ENCODE data around the gene UBE2E2.
"Not testable (repeated sequence)": the region's sequence is repeated elsewhere in the genome, so short reads cannot be mapped to it uniquely, and the experiment has no call there.

The UBE2E2 gene

GRCh38 chr3:23202921-23203707, at the start of gene UBE2E2:
TSS of gene UBE2E2 (plus strand) at chr3:23203327.
- DNase-seq: peak; percentile 78

- DNase-seq: no peak
These were observed 49.7 kb upstream of the UBE2E2 start for GRCh38 chr3:23153436-23153835.

- no peak for DNase-seq
These were observed 45.8 kb upstream of the UBE2E2 start for GRCh38 chr3:23157331-23157730.

- peak; percentile 88 for DNase-seq
These were observed 43.2 kb upstream of the UBE2E2 start for GRCh38 chr3:23159929-23160328.

- DNase-seq: peak; percentile 26
These were observed 41.8 kb upstream of the UBE2E2 start for GRCh38 chr3:23161308-23161707.

- no peak for DNase-seq
These were observed 41.1 kb upstream of the UBE2E2 start for GRCh38 chr3:23161896-23162570.

- no peak for DNase-seq
These were observed 40.2 kb upstream of the UBE2E2 start for GRCh38 chr3:23162934-23163333.

GRCh38 chr3:23164746-23165145, 38.4 kb upstream of the UBE2E2 start:
- DNase-seq: no peak

GRCh38 chr3:23165571-23165970, 37.6 kb upstream of the UBE2E2 start:
- no peak for DNase-seq

- DNase-seq: no peak
These were observed 36.9 kb upstream of the UBE2E2 start for GRCh38 chr3:23166276-23166675.

- no peak for DNase-seq
These were observed 36.3 kb upstream of the UBE2E2 start for GRCh38 chr3:23166845-23167244.

- DNase-seq: no peak
These were observed 33.6 kb upstream of the UBE2E2 start for GRCh38 chr3:23169551-23169950.

- peak; percentile 23 for DNase-seq
These were observed 32.8 kb upstream of the UBE2E2 start for GRCh38 chr3:23170291-23170690.

GRCh38 chr3:23172059-23172458, 31.1 kb upstream of the UBE2E2 start:
- no peak for DNase-seq

GRCh38 chr3:23174426-23175039, 28.6 kb upstream of the UBE2E2 start:
- DNase-seq: no peak

- no peak for DNase-seq
These were observed 27.6 kb upstream of the UBE2E2 start for GRCh38 chr3:23175341-23176083.

- not testable (repeated sequence) for DNase-seq
These were observed 26.3 kb upstream of the UBE2E2 start for GRCh38 chr3:23176839-23177238.

- DNase-seq: no peak
These were observed 20.1 kb upstream of the UBE2E2 start for GRCh38 chr3:23182996-23183513.

GRCh38 chr3:23183731-23184130, 19.4 kb upstream of the UBE2E2 start:
- DNase-seq: peak; percentile 66

- no peak for DNase-seq
These were observed 17.3 kb upstream of the UBE2E2 start for GRCh38 chr3:23185861-23186260.

- DNase-seq: no peak
These were observed 13.9 kb upstream of the UBE2E2 start for GRCh38 chr3:23189187-23189586.

- DNase-seq: no peak
These were observed 10.3 kb upstream of the UBE2E2 start for GRCh38 chr3:23192816-23193215.

- DNase-seq: no peak
These were observed 9.3 kb upstream of the UBE2E2 start for GRCh38 chr3:23193831-23194230.
